PC-3 (cell line): ENCODE results near the gene PEAK3. TPM values are rescaled to one million over a fixed set of nuclear protein-coding genes. Genes with fewer than 3 reads are reported as not detected.
A peak's percentile ranks its signal among the peaks of the same experiment; 100 is the strongest.

ENCODE experiments used
- ATAC-seq: fragments of 200-7000 bp; cut with Tn5 transposase; 2 replicates; pipeline ENCODE4 v1.9.1; 2020; ENCODE audit warnings: mild to moderate bottlenecking, moderate library complexity
- BruUV-seq: library from RNA; stranded (reverse); fragments of 400-500 nt; replicated peaks from 2 replicates; lab custom pipeline; 2021; lab: Mats Ljungman, UMichigan
- CTCF ChIA-PET: fragments of 300-600 bp; sonication (Branson Sonifier 250); formaldehyde crosslinking; loops from one replicate; lab custom pipeline; 2022; ENCODE audit warnings: antibody characterized with exemption; lab: Charles Lee
- POLR2A ChIA-PET: fragments of 300-600 bp; sonication (Branson Sonifier 250); formaldehyde crosslinking; loops from one replicate; lab custom pipeline; 2022; ENCODE audit warnings: antibody characterized with exemption; ENCODE audit not compliant: unreplicated experiment; lab: Charles Lee
- DNase-seq: peaks from one replicate; pipeline ENCODE4 v3.0.0-alpha.2; 2015
- H2AFZ ChIP-seq: fragments of 300-600 bp; sonication (generic); 2 replicates; pipeline ENCODE4 v1.6.0; 2016; ENCODE audit warnings: antibody characterized with exemption, low read length
- H3F3A ChIP-seq: fragments of 300-600 bp; sonication (generic); one replicate; pipeline ENCODE4 v1.6.0; 2017; ENCODE audit warnings: antibody characterized with exemption, low read length, control low read depth, mild to moderate bottlenecking; ENCODE audit not compliant: unreplicated experiment
- H3K27ac ChIP-seq: fragments of 300-600 bp; sonication (generic); 2 replicates; pipeline ENCODE4 v1.5.1; 2016; ENCODE audit warnings: mild to moderate bottlenecking, low read length
- H3K27me3 ChIP-seq: fragments of 300-600 bp; sonication (generic); 2 replicates; pipeline ENCODE4 v1.6.1; 2016; ENCODE audit warnings: low read length, mixed read lengths
- H3K36me3 ChIP-seq: fragments of 300-600 bp; sonication (generic); 2 replicates; pipeline ENCODE4 v1.6.1; 2016; ENCODE audit warnings: low read depth, mixed run types, low read length, mixed read lengths
- H3K4me1 ChIP-seq: fragments of 300-600 bp; sonication (generic); 2 replicates; pipeline ENCODE4 v1.5.1; 2016; ENCODE audit warnings: low read length; ENCODE audit not compliant: insufficient read depth
- H3K4me2 ChIP-seq: fragments of 300-600 bp; sonication (generic); 2 replicates; pipeline ENCODE4 v1.6.0; 2016; ENCODE audit warnings: low read length
- H3K4me3 ChIP-seq: fragments of 300-600 bp; sonication (generic); 2 replicates; pipeline ENCODE4 v1.5.1; 2016; ENCODE audit warnings: mild to moderate bottlenecking, low read length, mixed read lengths
- H3K79me2 ChIP-seq: fragments of 300-600 bp; sonication (generic); 2 replicates; pipeline ENCODE4 v1.6.1; 2017; ENCODE audit warnings: low read length, mixed read lengths
- H3K9ac ChIP-seq: fragments of 300-600 bp; sonication (generic); 2 replicates; pipeline ENCODE4 v1.6.0; 2016; ENCODE audit warnings: mild to moderate bottlenecking, low read length
- H3K9me2 ChIP-seq: fragments of 300-600 bp; sonication (generic); replicated peaks from 2 replicates; pipeline ENCODE4 v1.6.1; 2016; ENCODE audit warnings: mixed run types, low read length, mixed read lengths
- H3K9me3 ChIP-seq: fragments of 300-600 bp; sonication (generic); 2 replicates; pipeline ENCODE4 v1.6.1; 2016; ENCODE audit warnings: low read length, mixed read lengths
- H4K20me1 ChIP-seq: fragments of 300-600 bp; sonication (generic); 2 replicates; pipeline ENCODE4 v1.6.1; 2016; ENCODE audit warnings: low read length, mixed read lengths
- CTCF ChIP-seq: fragments of 300-600 bp; sonication (generic); conservative IDR thresholded peaks from 2 replicates; pipeline ENCODE4 v1.5.1; 2017; ENCODE audit warnings: antibody characterized with exemption, low read depth, mild to moderate bottlenecking, low read length
- EZH2 ChIP-seq: fragments of 300-600 bp; sonication (generic); IDR thresholded peaks from one replicate; pipeline ENCODE4 v1.6.1; 2017; ENCODE audit warnings: antibody characterized with exemption, mild to moderate bottlenecking, low read length; ENCODE audit not compliant: unreplicated experiment
- EZH2phosphoT487 ChIP-seq: fragments of 300-600 bp; sonication (generic); IDR thresholded peaks from 2 replicates; pipeline ENCODE4 v1.6.1; 2018; ENCODE audit warnings: mild to moderate bottlenecking, antibody characterized with exemption, low read length, borderline replicate concordance
- intact Hi-C: fragments of 100-400 bp; cut with micrococcal nuclease; formaldehyde crosslinking; loops from 2 replicates; pipeline ENCODE4 v1.9.0; 2023
- total RNA-seq: library from RNA; depleted of rRNA; stranded (reverse); fragments of >200 nt; gene quantifications from 2 replicates; pipeline ENCODE4 v1.2.3, GENCODE V29; 2014

Gene PEAK3
- total RNA-seq, 1 experiment from 2014 or later, result not detected

GRCh38 chr19:2235381-2236063 is 46.5 kb downstream of the PEAK3 start:
- H3K27ac ChIP-seq, result peak overlapping the region; percentile 89
- no peaks in the 10 kb centered on the region for H3K9me3 ChIP-seq
- H3F3A ChIP-seq, result no peaks in the 10 kb centered on the region
- H3K9me2 ChIP-seq, result no peaks in the 10 kb centered on the region
- 0 out of 2 replicates have a peak, but pooled peaks cover 5% of the 10 kb centered on the region for H3K36me3 ChIP-seq
- peak overlapping the region; percentile 99 for H3K9ac ChIP-seq
- DNase-seq (no peak), ATAC-seq (peak; percentile 6; the same call in 1 of the 2 replicates)
- TF ChIP-seq EZH2phosphoT487 (no peak), EZH2 (no peak), CTCF (no peak)
- H3K27me3 ChIP-seq, result no peaks in the 10 kb centered on the region
- peaks cover 32% of the 10 kb centered on the region for H4K20me1 ChIP-seq
- ChIA-PET POLR2A (interaction anchor here (0.7 kb wide), 1 partner anchor 85 kb away, joined by 3 read pairs; no protein-coding TSS in a partner anchor), CTCF (interaction anchor here (0.6 to 1.1 kb wide), 3 partner anchors 68 to 914 kb away, joined by 3 read pairs; no protein-coding TSS in a partner anchor)
- no TSS peak for BruUV-seq
- peak overlapping the region; percentile 100 for H3K4me2 ChIP-seq
- intact Hi-C loops, result loop anchor here (1.0 to 10.0 kb wide), 3 partner anchors 38 to 79 kb away; no protein-coding TSS in a partner anchor
- H2AFZ ChIP-seq, result peak overlapping the region; percentile 85; the same call in 1 of the 2 replicates
- H3K4me3 ChIP-seq, result peak overlapping the region; percentile 98
- H3K4me1 ChIP-seq, result peaks cover 24% of the 10 kb centered on the region
- H3K79me2 ChIP-seq, result peaks cover 71% of the 10 kb centered on the region

GRCh38 chr19:2234996-2235380 is 47.0 kb downstream of the PEAK3 start:
- H3K4me1 ChIP-seq, result peaks cover 19% of the 10 kb centered on the region
- H3K9ac ChIP-seq, result peak overlapping the region; percentile 99
- peaks cover 66% of the 10 kb centered on the region for H3K79me2 ChIP-seq
- H3K9me2 ChIP-seq, result no peaks in the 10 kb centered on the region
- POLR2A ChIA-PET, result no interaction called here
- H3K27me3 ChIP-seq, result no peaks in the 10 kb centered on the region
- no peaks in the 10 kb centered on the region for H3F3A ChIP-seq
- peak overlapping the region; percentile 89 for H3K27ac ChIP-seq
- TSS peak; percentile 35 for BruUV-seq
- CTCF ChIA-PET, result interaction anchor here (1.1 kb wide), 1 partner anchor 79 kb away, joined by 3 read pairs; no protein-coding TSS in a partner anchor
- DNase-seq (peak; percentile 20), ATAC-seq (no peak)
- H2AFZ ChIP-seq, result no peak overlapping the region
- H3K9me3 ChIP-seq, result no peaks in the 10 kb centered on the region
- TF ChIP-seq EZH2phosphoT487, result no peak
- TF ChIP-seq CTCF, result no peak
- no peak for TF ChIP-seq EZH2
- peak overlapping the region; percentile 98 for H3K4me3 ChIP-seq
- 0 out of 2 replicates have a peak, but pooled peaks cover 5% of the 10 kb centered on the region for H3K36me3 ChIP-seq
- H4K20me1 ChIP-seq, result peaks cover 26% of the 10 kb centered on the region
- intact Hi-C loops, result loop anchor here (5.0 to 10.0 kb wide), 2 partner anchors 68 to 80 kb away; no protein-coding TSS in a partner anchor
- peak overlapping the region; percentile 100 for H3K4me2 ChIP-seq
